Fibroblast of skin of right quadriceps (primary cell): ENCODE measurements around the gene SORCS1.

Experiments
- DNase-seq: peaks from one replicate; pipeline ENCODE4 v3.0.0-alpha.2; 2013

Gene SORCS1

GRCh38 chr10:106637873-106638272 is 526.6 kb downstream of the SORCS1 start:
- no peak for DNase-seq

DNA sequence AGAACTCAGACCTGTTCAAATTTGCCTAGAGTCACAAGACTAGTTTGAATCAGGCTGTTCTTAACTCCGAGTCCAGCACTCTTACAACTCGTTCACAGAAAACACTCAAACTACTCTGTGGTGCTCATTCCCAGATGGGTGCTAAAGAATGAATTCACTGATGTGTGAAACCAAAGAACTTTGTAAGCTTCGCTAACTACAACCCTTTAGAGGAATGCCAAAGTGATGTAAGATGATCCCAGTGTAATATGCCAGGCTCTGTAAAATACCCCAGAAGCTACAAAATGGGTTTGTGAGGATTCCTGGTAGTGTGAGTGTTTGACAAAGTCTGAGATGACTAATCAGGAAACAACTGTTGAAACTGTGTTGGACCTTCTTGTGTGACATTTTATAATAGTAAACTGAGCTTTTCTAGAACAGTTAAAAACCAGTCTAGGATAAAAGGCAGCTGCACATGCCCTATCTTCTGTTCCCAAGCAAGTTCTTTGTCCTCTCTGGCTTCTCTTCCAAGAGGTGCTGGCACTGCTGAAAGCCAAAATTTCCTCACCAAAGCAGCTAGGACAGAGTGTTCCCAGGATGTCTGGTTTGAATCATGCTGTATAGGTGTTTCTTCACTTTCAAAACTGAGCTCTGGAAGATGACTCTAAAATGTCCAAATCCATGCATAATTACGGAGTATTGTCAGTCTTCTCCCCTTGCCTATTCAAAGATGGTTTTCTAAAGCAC is 527.6 kb downstream of the SORCS1 start:
- no peak for DNase-seq

DNA sequence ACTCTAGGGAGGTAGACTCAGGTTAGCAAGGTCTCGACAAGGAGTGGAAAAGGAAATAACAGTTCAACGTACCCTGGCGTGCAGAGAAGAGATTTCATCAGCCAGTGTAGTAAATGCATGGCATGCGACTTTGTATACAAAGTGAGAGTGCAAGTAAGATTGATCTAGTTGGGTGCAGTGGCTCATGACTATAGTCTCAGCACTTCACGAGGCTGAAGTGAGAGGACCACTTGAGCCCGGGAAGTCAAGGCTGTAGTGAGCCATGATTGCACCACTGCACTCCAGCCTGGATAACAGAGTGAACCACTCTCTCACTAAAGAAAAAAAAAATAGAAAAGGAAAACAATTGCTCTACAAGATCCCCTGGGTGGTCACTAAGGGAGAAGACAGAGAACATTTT is 528.6 kb downstream of the SORCS1 start:
- no peak for DNase-seq

DNA sequence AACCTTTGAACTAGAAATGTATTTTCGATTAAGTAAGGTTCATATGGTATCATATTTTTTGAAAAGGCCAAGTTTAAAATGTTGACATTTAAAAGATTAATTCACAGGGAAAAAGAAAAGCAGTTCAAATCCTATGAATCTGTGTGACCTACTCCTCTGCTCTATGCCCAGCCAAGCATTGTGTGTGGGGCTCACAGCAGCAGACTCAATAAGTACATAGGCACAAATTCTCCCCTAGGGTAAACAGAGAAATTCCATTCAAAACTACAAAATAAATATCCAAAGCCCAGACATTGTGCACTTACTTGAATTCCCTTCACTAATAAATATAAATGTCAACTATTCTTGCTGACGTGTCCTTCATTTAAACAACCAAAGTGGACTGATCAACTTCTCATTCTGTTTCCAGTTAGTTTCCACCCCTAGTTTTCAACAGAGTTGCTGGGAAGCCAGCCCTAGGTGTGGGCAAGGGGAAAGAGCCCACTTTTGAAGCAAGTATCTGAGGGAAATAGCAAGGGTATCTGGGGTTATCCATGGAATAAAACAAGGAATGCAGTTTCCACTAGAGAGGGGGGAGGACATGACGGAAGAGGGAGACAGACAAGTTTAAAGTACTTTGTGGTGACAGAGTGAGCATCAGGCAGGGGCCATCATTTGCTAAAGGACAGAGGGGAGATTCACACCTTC is 533.3 kb downstream of the SORCS1 start:
- DNase-seq, result no peak

DNA sequence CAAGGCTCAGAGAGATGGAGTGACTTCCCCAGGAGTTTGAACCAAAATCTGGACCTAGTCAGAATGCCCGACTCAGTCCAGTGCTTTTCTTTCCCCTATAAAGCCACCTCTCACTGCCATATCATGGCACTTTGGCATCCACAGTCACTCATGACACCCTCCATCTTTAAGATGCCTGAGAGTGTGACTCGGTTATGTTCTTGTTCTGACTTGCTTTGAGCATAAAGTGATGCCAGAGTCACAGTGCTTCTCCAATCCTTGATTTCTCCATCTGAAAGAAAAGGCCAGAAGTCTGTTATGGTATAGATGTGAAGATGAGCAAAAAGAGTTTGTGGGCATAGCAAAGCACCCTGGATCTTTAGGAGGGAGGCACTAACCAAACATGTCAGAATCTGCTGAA is 538.1 kb downstream of the SORCS1 start:
- no peak for DNase-seq

DNA sequence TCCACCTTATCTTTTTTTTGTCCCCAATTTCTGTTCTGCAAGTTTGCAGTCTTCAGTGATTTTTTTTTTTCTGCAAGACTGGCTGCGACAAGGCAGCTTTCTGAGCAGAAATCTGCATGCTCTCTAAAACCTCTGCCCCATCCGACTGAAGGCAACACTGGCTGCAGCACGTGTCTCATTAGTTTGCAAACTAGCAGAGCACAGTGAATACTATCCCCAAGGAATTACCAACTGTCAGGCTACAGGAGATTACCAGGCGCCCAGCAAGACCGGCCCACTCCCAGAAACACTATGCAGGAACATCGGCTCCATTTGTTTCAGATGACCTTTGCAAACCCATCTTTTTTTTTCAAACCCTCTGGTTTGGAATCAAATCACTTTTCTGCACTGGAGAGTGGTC is 538.8 kb downstream of the SORCS1 start:
- no peak for DNase-seq

DNA sequence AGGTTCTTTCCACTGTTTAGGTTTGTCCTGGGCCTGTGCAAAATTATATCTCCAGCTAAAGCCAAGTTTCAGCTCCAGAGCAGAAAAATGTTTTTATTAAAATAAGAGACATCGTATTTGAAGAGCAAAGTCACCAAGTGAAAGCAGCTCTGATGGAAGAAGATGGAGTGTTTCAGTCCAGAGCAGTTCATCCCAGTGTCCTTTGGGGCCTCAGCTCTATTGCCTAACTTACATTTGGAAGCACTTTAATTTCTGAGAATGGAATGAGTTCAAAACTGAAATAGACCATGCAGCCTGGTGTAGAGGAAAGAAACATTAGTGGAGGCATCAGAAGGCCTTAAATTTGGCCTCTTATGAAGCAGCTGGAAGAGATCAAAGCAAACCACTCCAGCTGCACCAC is 545.2 kb downstream of the SORCS1 start:
- no peak for DNase-seq

GRCh38 chr10:106618646-106619045 is 545.9 kb downstream of the SORCS1 start:
- DNase-seq, result no peak

- DNase-seq, result peak; percentile 81
These were observed 549.4 kb downstream of the SORCS1 start for GRCh38 chr10:106615081-106615480.

GRCh38 chr10:106614293-106614692 is 550.2 kb downstream of the SORCS1 start:
- no peak for DNase-seq

DNA sequence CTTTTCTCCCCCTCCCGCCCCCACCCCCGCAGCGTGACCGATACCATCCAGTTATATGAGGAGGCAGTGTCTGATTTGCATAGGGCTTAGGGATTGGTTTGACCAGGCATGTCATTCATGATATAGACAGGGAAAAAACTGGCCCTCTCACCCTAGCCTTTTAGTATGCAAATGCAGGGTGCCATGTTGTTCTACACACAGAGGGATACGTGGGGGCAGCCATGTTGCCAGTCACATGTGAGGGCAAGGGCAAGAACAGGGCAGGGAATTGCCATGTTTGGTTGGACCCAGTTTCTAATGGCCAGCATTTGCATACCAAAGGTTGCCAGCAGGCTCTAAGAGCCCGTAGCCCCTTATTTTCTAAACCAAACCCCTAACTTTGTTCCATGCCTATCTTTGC is 552.1 kb downstream of the SORCS1 start:
- DNase-seq, result no peak

DNA sequence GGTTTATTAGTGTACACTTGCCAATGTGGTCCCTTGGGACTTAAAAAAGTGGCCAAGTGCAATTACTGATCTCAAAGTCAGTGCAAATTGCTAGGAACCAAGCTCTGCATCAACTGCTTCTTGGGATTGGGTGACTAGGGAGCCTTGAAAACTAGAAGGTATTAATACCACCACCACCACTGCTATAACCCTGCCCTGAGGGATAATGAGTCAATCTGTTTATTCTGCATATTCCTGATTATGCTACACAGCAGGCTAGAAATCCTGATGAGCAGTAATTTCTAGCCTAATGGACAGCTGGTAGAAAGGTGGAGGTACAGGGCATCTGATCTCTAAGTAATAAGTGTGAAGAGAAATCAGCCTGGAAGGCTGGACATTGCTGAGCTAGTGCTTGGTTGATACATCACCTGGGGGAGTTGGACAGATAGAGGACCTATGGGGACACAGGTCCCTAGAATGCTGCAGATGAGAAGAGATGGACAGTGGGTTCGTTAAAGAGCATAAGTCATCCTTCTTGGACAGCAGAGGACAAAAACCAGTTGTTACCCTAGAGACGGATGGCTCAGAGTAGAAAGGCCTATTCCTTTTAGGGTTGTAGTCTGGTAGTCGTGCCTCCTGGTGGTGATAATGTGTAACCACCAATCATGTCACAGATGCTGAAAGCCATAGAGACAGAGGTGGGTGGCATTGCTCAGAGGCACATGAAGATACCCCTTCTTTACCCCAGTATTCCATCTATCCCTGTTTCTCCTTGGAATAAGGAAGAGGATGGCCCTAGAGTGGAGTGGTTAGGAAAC is 554.8 kb downstream of the SORCS1 start:
- DNase-seq, result no peak

DNA sequence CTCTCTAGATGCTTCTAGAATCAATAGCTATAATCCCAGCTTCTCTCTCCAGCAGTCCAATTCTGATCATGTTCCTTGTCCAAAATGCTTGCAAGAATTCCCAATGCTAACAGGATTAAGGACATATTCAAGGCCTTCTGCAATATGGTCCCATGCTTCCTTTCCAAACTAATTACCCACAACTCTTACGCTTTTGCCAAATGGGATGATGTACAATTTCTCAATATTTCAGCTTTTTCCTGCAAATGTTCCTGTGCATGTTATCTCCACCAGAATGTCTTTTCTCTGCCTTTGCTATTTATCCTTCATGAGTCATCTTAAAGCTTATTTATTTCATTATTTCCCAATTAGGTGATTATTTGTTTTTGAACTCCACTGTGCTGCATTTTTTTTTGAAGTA is 556.4 kb downstream of the SORCS1 start:
- DNase-seq, result no peak

DNA sequence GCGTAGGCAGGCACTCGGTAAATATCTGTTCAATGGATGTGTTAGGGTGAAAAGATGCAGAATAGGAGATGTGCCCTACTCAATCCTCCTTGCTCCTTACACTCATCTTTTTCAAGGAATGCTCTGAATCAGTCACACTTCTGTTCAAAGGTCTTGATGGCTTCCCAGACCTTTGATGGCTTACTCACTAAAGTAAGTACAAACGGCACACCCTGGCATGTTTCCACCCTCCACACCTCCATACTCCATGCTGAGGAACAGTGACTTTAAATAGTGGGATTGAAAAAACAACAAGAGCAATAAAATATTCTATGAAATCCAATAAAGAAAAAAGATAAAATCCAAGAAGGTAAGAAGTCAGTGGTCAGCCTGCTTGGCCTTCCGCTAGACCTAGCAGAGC is 569.2 kb downstream of the SORCS1 start:
- DNase-seq, result no peak

DNA sequence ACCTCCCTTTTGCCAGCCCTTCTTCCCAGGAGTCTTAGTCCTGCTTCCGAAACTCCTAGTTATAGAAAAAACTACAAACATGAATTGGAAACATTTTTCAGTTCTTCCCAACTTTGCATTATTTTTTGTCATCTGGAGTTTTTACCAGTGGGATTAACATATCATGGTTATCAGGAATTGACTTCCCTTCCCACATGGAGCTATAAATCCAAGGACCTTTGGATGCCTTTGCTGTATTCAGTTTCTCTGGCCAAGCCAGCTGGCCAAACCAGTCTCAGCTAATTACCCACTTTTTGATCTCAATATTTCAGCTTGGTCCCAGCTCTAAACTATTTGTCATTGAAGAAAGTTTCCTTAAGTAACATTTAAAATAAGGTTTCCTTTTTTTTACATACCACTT is 570.6 kb downstream of the SORCS1 start:
- DNase-seq, result no peak

- DNase-seq, result no peak
These were observed 572.1 kb downstream of the SORCS1 start for GRCh38 chr10:106592396-106592795.

GRCh38 chr10:106582291-106582690 is 582.2 kb downstream of the SORCS1 start:
- peak; percentile 11 for DNase-seq

- no peak for DNase-seq
These were observed 586.8 kb downstream of the SORCS1 start for GRCh38 chr10:106577756-106578155.

DNA sequence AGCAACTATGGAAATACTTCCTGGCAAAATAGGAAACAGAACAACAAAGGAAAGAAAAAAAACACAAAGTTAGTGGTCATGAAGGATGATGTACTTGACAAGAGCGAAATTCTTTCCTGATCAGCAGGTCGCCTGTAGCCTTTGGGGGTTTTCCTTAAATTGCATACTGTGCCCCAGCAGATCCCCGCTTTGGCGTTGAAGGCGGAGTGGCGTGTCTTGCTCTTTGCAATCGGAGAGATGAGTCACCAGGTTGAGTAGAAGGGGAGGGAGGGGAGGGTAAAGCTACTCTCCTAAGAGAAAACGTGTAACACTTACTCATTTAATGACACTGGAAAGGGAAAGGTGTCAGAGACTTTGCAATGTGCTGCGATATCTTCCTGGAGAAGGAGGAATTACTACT is 587.2 kb downstream of the SORCS1 start:
- peak; percentile 41 for DNase-seq

GRCh38 chr10:106576534-106576933 is 588.0 kb downstream of the SORCS1 start:
- DNase-seq, result no peak

DNA sequence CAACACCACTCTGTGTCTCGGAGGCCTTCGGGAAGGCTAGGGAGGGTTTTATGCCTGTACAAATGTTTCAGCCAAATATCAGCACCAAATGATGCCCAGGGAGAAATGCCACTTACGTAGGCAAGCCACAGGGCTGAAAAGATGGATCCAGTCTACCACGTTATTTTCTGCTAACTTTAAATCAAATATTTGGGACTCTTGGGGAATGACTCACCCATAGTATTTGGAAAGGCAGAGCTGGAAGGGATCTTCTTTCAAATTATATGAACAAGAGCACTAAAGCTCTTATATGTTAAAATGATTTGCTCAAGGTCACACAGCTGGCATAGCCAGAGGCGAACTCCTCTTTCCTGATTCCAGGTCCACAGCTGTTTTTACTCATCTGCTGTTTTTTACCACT is 591.4 kb downstream of the SORCS1 start:
- peak; percentile 78 for DNase-seq

DNA sequence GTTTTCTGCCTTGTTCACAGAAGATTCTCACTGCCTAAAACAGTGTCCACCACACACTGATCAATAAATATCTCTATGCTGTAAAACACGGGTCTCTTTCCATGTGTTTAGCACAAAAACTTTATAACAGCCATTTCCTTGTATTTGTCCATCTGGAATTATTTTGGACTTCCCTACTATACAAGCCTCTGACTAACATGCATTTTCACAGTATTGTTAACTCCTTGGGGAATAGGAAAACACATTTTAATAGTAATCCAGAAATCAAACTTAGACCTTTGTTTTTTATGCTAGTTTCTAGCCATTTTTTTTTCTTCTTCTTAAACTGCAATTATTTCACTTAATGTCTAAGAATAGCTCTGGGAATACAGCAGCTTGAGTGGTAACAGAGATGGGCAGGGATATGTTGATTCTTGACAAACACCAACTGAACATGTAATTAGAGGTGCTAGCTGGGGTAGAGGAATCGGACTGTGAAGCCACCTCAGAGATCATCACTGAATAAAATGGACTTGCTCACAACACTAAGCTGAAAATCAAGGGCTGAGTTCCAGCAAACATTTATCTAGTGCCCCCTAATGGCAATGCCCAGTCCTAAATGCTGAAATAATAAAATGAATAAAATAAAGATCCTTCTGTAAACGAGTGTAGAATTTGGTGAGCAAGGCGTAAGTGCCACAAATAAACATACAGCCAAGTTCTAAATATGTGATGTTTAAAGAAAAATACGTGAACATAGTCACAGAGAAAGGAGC is 593.1 kb downstream of the SORCS1 start:
- peak; percentile 51 for DNase-seq

DNA sequence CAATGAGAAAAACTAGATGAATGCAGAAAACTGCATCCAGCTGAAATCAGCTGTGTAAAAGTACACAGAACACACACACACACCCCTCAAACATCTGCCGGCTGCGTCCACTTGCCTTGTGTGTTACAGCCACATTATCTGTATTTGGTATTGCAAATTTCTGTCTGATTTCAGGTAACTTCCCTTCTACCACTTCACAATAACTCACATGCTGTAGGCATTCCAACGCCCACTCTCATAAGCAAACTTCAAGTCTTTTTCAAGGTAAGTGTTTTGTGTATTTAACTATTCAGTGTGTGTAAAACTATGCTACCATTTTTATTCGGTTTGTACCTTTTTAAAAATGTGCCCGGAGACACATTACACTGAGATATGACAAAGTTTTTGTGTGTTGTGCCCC is 594.2 kb downstream of the SORCS1 start:
- DNase-seq, result no peak
